ENCODE measurements around the gene RSRC2.

DNA sequence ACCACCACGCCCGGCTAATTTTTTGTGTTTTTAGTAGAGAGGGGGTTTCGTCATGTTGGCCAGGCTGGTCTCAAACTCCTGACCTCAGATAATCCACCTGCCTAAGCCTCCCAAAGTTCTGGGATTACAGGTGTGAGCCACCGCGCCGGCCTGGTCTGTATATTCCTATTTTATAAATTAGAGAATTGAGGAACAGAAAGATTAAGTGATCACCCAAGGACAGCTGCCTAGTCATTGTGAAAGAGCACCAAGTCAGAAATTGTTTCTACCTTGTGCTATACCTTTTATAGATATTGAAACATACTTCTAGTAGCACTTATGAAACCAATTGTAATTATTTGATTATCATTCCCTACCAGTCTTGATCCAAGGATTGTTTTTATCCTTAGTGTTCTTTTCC lies 2.3 kb upstream of the RSRC2 start:
- TF ChIP-seq, protein P1, sequence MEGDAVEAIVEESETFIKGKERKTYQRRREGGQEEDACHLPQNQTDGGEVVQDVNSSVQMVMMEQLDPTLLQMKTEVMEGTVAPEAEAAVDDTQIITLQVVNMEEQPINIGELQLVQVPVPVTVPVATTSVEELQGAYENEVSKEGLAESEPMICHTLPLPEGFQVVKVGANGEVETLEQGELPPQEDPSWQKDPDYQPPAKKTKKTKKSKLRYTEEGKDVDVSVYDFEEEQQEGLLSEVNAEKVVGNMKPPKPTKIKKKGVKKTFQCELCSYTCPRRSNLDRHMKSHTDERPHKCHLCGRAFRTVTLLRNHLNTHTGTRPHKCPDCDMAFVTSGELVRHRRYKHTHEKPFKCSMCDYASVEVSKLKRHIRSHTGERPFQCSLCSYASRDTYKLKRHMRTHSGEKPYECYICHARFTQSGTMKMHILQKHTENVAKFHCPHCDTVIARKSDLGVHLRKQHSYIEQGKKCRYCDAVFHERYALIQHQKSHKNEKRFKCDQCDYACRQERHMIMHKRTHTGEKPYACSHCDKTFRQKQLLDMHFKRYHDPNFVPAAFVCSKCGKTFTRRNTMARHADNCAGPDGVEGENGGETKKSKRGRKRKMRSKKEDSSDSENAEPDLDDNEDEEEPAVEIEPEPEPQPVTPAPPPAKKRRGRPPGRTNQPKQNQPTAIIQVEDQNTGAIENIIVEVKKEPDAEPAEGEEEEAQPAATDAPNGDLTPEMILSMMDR (IDR thresholded peaks at IDR 0.05): no peak
- TF ChIP-seq POLR2A (IDR thresholded peaks at IDR 0.05): no peak
